Bronchial epithelial cell (primary cell): ENCODE measurements around the gene SLC22A7. TPM values are rescaled to one million over a fixed set of nuclear protein-coding genes. Genes with fewer than 3 reads are reported as not detected.

Source experiments
- DNase-seq: peaks from one replicate; pipeline ENCODE4 v3.0.0-alpha.2; 2010; ENCODE audit warnings: low read depth
- FAIRE-seq: peaks from 2 replicates; lab custom pipeline; 2011; peaks lifted over from hg19 to GRCh38; lab: Jason Lieb, UNC
- H3K27me3 ChIP-seq: 2 replicates; pipeline ENCODE4 v1.5.1; 2011; ENCODE audit warnings: low read length; ENCODE audit not compliant: control insufficient read depth, insufficient read depth
- H3K36me3 ChIP-seq: 2 replicates; pipeline ENCODE4 v1.5.1; 2011; ENCODE audit warnings: low read length; ENCODE audit not compliant: control insufficient read depth, insufficient read depth
- H3K4me3 ChIP-seq: 2 replicates; pipeline ENCODE4 v1.5.1; 2011; ENCODE audit warnings: mild to moderate bottlenecking, low read depth, low read length, control low read depth
- total RNA-seq: library from RNA; depleted of rRNA; stranded (reverse); fragments of >200 nt; gene quantifications from 2 replicates; pipeline ENCODE4 v1.2.1, GENCODE V29; 2014
- TF ChIP-seq, protein P1 (sequence below): IDR thresholded peaks from 2 replicates; pipeline ENCODE4 v1.5.1; 2011; ENCODE audit warnings: mild to moderate bottlenecking, moderate library complexity, low read length, control low read depth, inconsistent platforms; ENCODE audit not compliant: insufficient read depth, severe bottlenecking

Gene SLC22A7
- total RNA-seq, 1 donor from 2014 or later: not detected

- Histone ChIP-seq H3K36me3 (no peaks in the 10 kb centered on the region), H3K4me3 (no peak overlapping the region), H3K27me3 (no peaks in the 10 kb centered on the region)
- FAIRE-seq (no peak), DNase-seq (no peak)
- TF ChIP-seq, protein P1, sequence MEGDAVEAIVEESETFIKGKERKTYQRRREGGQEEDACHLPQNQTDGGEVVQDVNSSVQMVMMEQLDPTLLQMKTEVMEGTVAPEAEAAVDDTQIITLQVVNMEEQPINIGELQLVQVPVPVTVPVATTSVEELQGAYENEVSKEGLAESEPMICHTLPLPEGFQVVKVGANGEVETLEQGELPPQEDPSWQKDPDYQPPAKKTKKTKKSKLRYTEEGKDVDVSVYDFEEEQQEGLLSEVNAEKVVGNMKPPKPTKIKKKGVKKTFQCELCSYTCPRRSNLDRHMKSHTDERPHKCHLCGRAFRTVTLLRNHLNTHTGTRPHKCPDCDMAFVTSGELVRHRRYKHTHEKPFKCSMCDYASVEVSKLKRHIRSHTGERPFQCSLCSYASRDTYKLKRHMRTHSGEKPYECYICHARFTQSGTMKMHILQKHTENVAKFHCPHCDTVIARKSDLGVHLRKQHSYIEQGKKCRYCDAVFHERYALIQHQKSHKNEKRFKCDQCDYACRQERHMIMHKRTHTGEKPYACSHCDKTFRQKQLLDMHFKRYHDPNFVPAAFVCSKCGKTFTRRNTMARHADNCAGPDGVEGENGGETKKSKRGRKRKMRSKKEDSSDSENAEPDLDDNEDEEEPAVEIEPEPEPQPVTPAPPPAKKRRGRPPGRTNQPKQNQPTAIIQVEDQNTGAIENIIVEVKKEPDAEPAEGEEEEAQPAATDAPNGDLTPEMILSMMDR: no peak
Measured at GRCh38 chr6:43303751-43304331, 5.8 kb downstream of the SLC22A7 start.

- DNase-seq (peak; percentile 25), FAIRE-seq (peak; percentile 94)
- TF ChIP-seq, protein P1: no peak
- Histone ChIP-seq H3K36me3 (no peaks in the 10 kb centered on the region), H3K4me3 (no peak overlapping the region), H3K27me3 (no peaks in the 10 kb centered on the region)
Measured at GRCh38 chr6:43304361-43304760, 6.3 kb downstream of the SLC22A7 start.

DNA sequence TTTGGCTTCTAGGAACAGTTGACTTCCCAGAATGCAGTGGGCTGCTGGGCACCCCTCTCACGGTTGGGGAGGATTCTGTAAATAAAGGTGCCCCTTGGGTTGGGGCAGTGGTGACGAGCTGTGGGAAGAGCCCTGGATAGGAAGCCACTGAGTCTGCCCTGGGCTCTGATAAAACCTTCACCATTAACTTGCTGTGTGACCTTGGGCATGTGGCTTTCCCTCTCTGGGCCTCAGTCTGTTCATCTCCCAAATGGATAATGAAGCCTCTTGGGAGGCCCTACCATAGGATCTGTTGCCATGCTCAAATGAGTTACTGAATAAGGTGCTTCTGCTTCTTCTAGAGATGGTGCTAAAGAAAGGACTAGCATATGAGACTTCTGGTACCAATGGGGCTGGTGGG, 6.8 kb downstream of the SLC22A7 start:
- TF ChIP-seq, protein P1: no peak
- no peaks in the 10 kb centered on the region for H3K36me3 ChIP-seq
- DNase-seq (no peak), FAIRE-seq (no peak)
- no peak overlapping the region for H3K4me3 ChIP-seq
- no peaks in the 10 kb centered on the region for H3K27me3 ChIP-seq

GRCh38 chr6:43306086-43306485, 8.0 kb downstream of the SLC22A7 start:
- H3K27me3 ChIP-seq: no peaks in the 10 kb centered on the region
- H3K36me3 ChIP-seq: no peaks in the 10 kb centered on the region
- FAIRE-seq (no peak), DNase-seq (no peak)
- TF ChIP-seq, protein P1: no peak
- H3K4me3 ChIP-seq: no peak overlapping the region

DNA sequence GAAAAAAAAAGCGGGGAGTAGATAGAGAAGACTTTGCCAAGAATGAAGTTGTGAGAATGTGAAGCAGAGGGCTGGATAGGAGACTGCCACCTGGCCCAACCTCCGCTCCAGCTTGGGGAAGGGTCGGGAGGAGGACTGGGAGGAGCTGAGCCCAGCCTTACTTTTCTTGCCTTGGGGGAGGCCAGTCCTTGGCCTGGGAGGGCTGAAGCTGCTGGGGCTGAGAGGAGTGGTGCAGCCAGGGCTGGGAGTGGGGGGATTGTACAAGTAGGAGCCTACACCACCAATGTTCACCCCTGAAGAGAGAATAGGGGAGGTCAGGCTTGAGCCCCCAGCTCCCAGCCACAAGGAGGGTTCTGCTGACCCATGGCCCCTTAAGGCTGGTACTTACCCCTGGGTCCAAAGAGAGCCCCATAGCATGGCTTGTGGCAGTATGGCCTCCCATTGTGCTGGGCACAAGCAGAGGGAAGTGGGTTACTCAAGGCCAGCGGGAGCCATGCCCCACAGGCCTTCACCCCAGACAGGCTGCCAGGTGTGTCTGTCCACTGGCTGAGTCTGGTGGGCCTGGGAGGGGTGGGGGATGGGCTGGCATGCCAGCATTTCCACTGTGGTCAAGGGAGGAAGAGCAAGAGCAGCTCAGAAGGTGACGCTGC, 9.5 kb downstream of the SLC22A7 start:
- no peak overlapping the region for H3K4me3 ChIP-seq
- no peaks in the 10 kb centered on the region for H3K36me3 ChIP-seq
- no peaks in the 10 kb centered on the region for H3K27me3 ChIP-seq
- FAIRE-seq (no peak), DNase-seq (no peak)
- TF ChIP-seq, protein P1: no peak
